Mesendoderm (in vitro differentiated cells): ENCODE results near the gene TSPAN5.
A peak's percentile ranks its signal among the peaks of the same experiment; 100 is the strongest.

Source experiments
- DNase-seq: peaks from one replicate; pipeline ENCODE4 v3.0.0; 2013
- H2AK5ac ChIP-seq: 2 replicates; pipeline ENCODE4 v1.6.1; 2013; ENCODE audit warnings: low read length, inconsistent platforms
- H2BK120ac ChIP-seq: 2 replicates; pipeline ENCODE4 v1.6.1; 2013; ENCODE audit warnings: low read depth, mild to moderate bottlenecking, low read length, moderate library complexity, mixed read lengths
- H2BK15ac ChIP-seq: replicated peaks from 2 replicates; pipeline ENCODE4 v1.6.1; 2013; ENCODE audit warnings: low read depth, mild to moderate bottlenecking, moderate library complexity
- H2BK5ac ChIP-seq: 2 replicates; pipeline ENCODE4 v1.6.1; 2013; ENCODE audit warnings: low read length, inconsistent platforms
- H3K18ac ChIP-seq: 2 replicates; pipeline ENCODE4 v1.6.1; 2013; ENCODE audit warnings: mild to moderate bottlenecking, low read length, mixed read lengths
- H3K23ac ChIP-seq: one replicate; pipeline ENCODE4 v1.6.1; 2013; ENCODE audit warnings: low read length
- H3K27ac ChIP-seq: 2 replicates; pipeline ENCODE4 v1.5.1; 2013; ENCODE audit warnings: low read depth, mild to moderate bottlenecking, inconsistent platforms, low read length, moderate library complexity
- H3K27me3 ChIP-seq: 2 replicates; pipeline ENCODE4 v1.6.1; 2013; ENCODE audit warnings: low read length, control low read depth, mild to moderate bottlenecking, inconsistent platforms; ENCODE audit not compliant: insufficient read depth, poor library complexity
- H3K36me3 ChIP-seq: 2 replicates; pipeline ENCODE4 v1.6.1; 2013; ENCODE audit warnings: low read length, inconsistent platforms; ENCODE audit not compliant: control insufficient read depth, insufficient read depth
- H3K4ac ChIP-seq: one replicate; pipeline ENCODE4 v1.6.1; 2013; ENCODE audit warnings: low read depth, mild to moderate bottlenecking, low read length, moderate library complexity
- H3K4me1 ChIP-seq: 2 replicates; pipeline ENCODE4 v1.6.1; 2013; ENCODE audit warnings: low read depth, low read length, inconsistent platforms; ENCODE audit not compliant: control insufficient read depth
- H3K4me2 ChIP-seq: 2 replicates; pipeline ENCODE4 v1.6.1; 2013; ENCODE audit warnings: low read length
- H3K4me3 ChIP-seq: 2 replicates; pipeline ENCODE4 v1.5.1; 2013; ENCODE audit warnings: mild to moderate bottlenecking, low read length
- H3K56ac ChIP-seq: one replicate; pipeline ENCODE4 v1.6.1; 2013; ENCODE audit warnings: low read length
- H3K79me1 ChIP-seq: 2 replicates; pipeline ENCODE4 v1.6.1; 2013; ENCODE audit warnings: low read length, inconsistent platforms
- H3K79me2 ChIP-seq: 2 replicates; pipeline ENCODE4 v1.6.1; 2013; ENCODE audit warnings: mild to moderate bottlenecking, low read length; ENCODE audit not compliant: control insufficient read depth, insufficient read depth
- H3K9ac ChIP-seq: 2 replicates; pipeline ENCODE4 v1.6.1; 2013; ENCODE audit warnings: low read length, inconsistent platforms
- H4K5ac ChIP-seq: one replicate; pipeline ENCODE4 v1.6.1; 2013; ENCODE audit warnings: low read length
- H4K8ac ChIP-seq: one replicate; pipeline ENCODE4 v1.6.1; 2013; ENCODE audit warnings: low read depth, mild to moderate bottlenecking, control low read depth, low read length, moderate library complexity
- WGBS: extraction: QIAGEN DNeasy Blood & Tissue Kit; methylation state at CpG from one replicate; pipeline ENCODE4 v1.1.7; 2013; ENCODE audit warnings: low lambda C conversion rate, missing lambda C conversion rate; ENCODE audit not compliant: insufficient coverage; ENCODE audit errors: extremely low coverage; 5-methylcytosine and 5-hydroxymethylcytosine counted together

The TSPAN5 gene

GRCh38 chr4:98614662-98615061, 43.7 kb downstream of the TSPAN5 start:
- Histone ChIP-seq H2BK15ac (no peak overlapping the region), H3K4me2 (no peak overlapping the region), H3K4ac (no peak overlapping the region), H3K56ac (no peak overlapping the region), H3K79me2 (no peaks in the 10 kb centered on the region), H3K18ac (no peak overlapping the region), H3K27me3 (no peaks in the 10 kb centered on the region), H2BK5ac (no peak overlapping the region), H3K27ac (no peak overlapping the region), H3K9ac (no peak overlapping the region), H3K79me1 (peaks cover 2% of the 10 kb centered on the region), H4K5ac (no peak overlapping the region), H2BK120ac (no peak overlapping the region), H3K23ac (no peak overlapping the region), H3K4me1 (peaks cover 2% of the 10 kb centered on the region), H3K4me3 (no peak overlapping the region), H2AK5ac (no peak overlapping the region), H4K8ac (no peak overlapping the region), H3K36me3 (no peaks in the 10 kb centered on the region)
- no CpG with 5 or more reads among the region's 4 CpGs for WGBS
- DNase-seq: no peak

GRCh38 chr4:98614094-98614493, 44.3 kb downstream of the TSPAN5 start:
- no peaks in the 10 kb centered on the region for H3K27me3 ChIP-seq
- no peaks in the 10 kb centered on the region for H3K79me2 ChIP-seq
- H3K18ac ChIP-seq: no peak overlapping the region
- H3K23ac ChIP-seq: no peak overlapping the region
- no peak overlapping the region for H3K9ac ChIP-seq
- no peak overlapping the region for H3K4me3 ChIP-seq
- H4K8ac ChIP-seq: no peak overlapping the region
- H2BK120ac ChIP-seq: peak overlapping the region; percentile 68
- H3K36me3 ChIP-seq: no peaks in the 10 kb centered on the region
- H2BK5ac ChIP-seq: no peak overlapping the region
- no peak overlapping the region for H2BK15ac ChIP-seq
- peak overlapping the region; percentile 7 for H3K4ac ChIP-seq
- no CpG with 5 or more reads among the region's 3 CpGs for WGBS
- no peak overlapping the region for H3K4me2 ChIP-seq
- no peak for DNase-seq
- peaks cover 2% of the 10 kb centered on the region for H3K79me1 ChIP-seq
- no peak overlapping the region for H4K5ac ChIP-seq
- no peak overlapping the region for H2AK5ac ChIP-seq
- H3K4me1 ChIP-seq: peaks cover 2% of the 10 kb centered on the region
- no peak overlapping the region for H3K27ac ChIP-seq
- no peak overlapping the region for H3K56ac ChIP-seq

GRCh38 chr4:98613453-98614075, 44.8 kb downstream of the TSPAN5 start:
- H3K4ac ChIP-seq: no peak overlapping the region
- H4K5ac ChIP-seq: no peak overlapping the region
- no peak overlapping the region for H3K18ac ChIP-seq
- no peak overlapping the region for H4K8ac ChIP-seq
- no CpG with 5 or more reads among the region's 4 CpGs for WGBS
- H3K27me3 ChIP-seq: no peaks in the 10 kb centered on the region
- H3K36me3 ChIP-seq: no peaks in the 10 kb centered on the region
- H2BK120ac ChIP-seq: no peak overlapping the region
- DNase-seq: peak; percentile 31
- H3K23ac ChIP-seq: no peak overlapping the region
- H2AK5ac ChIP-seq: no peak overlapping the region
- H2BK15ac ChIP-seq: no peak overlapping the region
- no peak overlapping the region for H3K4me2 ChIP-seq
- no peak overlapping the region for H3K27ac ChIP-seq
- no peak overlapping the region for H2BK5ac ChIP-seq
- peaks cover 2% of the 10 kb centered on the region for H3K79me1 ChIP-seq
- H3K79me2 ChIP-seq: no peaks in the 10 kb centered on the region
- H3K4me3 ChIP-seq: no peak overlapping the region
- peaks cover 2% of the 10 kb centered on the region for H3K4me1 ChIP-seq
- no peak overlapping the region for H3K56ac ChIP-seq
- H3K9ac ChIP-seq: no peak overlapping the region

- Histone ChIP-seq H3K4me3 (no peak overlapping the region), H3K9ac (no peak overlapping the region), H3K4ac (no peak overlapping the region), H3K27me3 (no peaks in the 10 kb centered on the region), H3K27ac (no peak overlapping the region), H2BK5ac (no peak overlapping the region), H3K4me1 (peaks cover 2% of the 10 kb centered on the region), H3K56ac (peak overlapping the region; percentile 25), H3K18ac (no peak overlapping the region), H4K5ac (no peak overlapping the region), H2AK5ac (no peak overlapping the region), H3K23ac (no peak overlapping the region), H3K4me2 (no peak overlapping the region), H3K36me3 (no peaks in the 10 kb centered on the region), H2BK15ac (no peak overlapping the region), H3K79me2 (no peaks in the 10 kb centered on the region), H2BK120ac (no peak overlapping the region), H4K8ac (no peak overlapping the region), H3K79me1 (peaks cover 2% of the 10 kb centered on the region)
- peak; percentile 45 for DNase-seq
- WGBS: no CpG with 5 or more reads among the region's 11 CpGs
Observed at GRCh38 chr4:98612318-98613250, 45.8 kb downstream of the TSPAN5 start.

GRCh38 chr4:98611677-98612317, 46.6 kb downstream of the TSPAN5 start:
- Histone ChIP-seq H3K4me2 (no peak overlapping the region), H2AK5ac (no peak overlapping the region), H3K18ac (no peak overlapping the region), H3K27me3 (no peaks in the 10 kb centered on the region), H3K36me3 (no peaks in the 10 kb centered on the region), H3K56ac (no peak overlapping the region), H4K5ac (no peak overlapping the region), H3K79me1 (no peaks in the 10 kb centered on the region), H2BK5ac (no peak overlapping the region), H3K4ac (no peak overlapping the region), H2BK15ac (no peak overlapping the region), H3K27ac (no peak overlapping the region), H3K23ac (no peak overlapping the region), H3K9ac (no peak overlapping the region), H4K8ac (no peak overlapping the region), H3K4me1 (peaks cover 2% of the 10 kb centered on the region), H3K79me2 (no peaks in the 10 kb centered on the region), H2BK120ac (no peak overlapping the region), H3K4me3 (no peak overlapping the region)
- DNase-seq: peak; percentile 15
- no CpG with 5 or more reads among the region's 6 CpGs for WGBS
